Islet of Langerhans (tissue), 1 donor: ENCODE results near the gene DPH3.
"Not testable (repeated sequence)": the region's sequence is repeated elsewhere in the genome, so short reads cannot be mapped to it uniquely, and the experiment has no call there.

Source experiments
- FAIRE-seq: peaks from one replicate; lab custom pipeline; 2011; peaks lifted over from hg19 to GRCh38; lab: Jason Lieb, UNC

The DPH3 gene

GRCh38 chr3:16264708-16265454 lies at the start of gene DPH3, which contains the start of gene OXNAD1:
Gene DPH3 (minus strand): TSS chr3:16264943. CDS start chr3:16264876, 67 bp downstream.
Gene OXNAD1 (plus strand): TSS chr3:16265212. CDS start chr3:16270953, 5,741 bp downstream.
- FAIRE-seq: peak; percentile 92

GRCh38 chr3:16313886-16314645 lies 49.3 kb upstream of the DPH3 start:
- no peak for FAIRE-seq

- no peak for FAIRE-seq
These were observed 47.3 kb upstream of the DPH3 start for GRCh38 chr3:16311960-16312451.

- FAIRE-seq: not testable (repeated sequence)
These were observed 45.7 kb upstream of the DPH3 start for GRCh38 chr3:16310486-16310885.

GRCh38 chr3:16309558-16309957 lies 44.8 kb upstream of the DPH3 start:
- FAIRE-seq: no peak

- no peak for FAIRE-seq
These were observed 44.0 kb upstream of the DPH3 start for GRCh38 chr3:16308727-16309126.

- FAIRE-seq: no peak
These were observed 43.2 kb upstream of the DPH3 start for GRCh38 chr3:16307832-16308531.

- no peak for FAIRE-seq
These were observed 40.4 kb upstream of the DPH3 start for GRCh38 chr3:16305111-16305541.

GRCh38 chr3:16304061-16305010 lies 39.6 kb upstream of the DPH3 start:
- FAIRE-seq: no peak

- no peak for FAIRE-seq
These were observed 38.4 kb upstream of the DPH3 start for GRCh38 chr3:16303037-16303575.

GRCh38 chr3:16302082-16302631 lies 37.4 kb upstream of the DPH3 start:
- no peak for FAIRE-seq

GRCh38 chr3:16301507-16301906 lies 36.8 kb upstream of the DPH3 start:
- no peak for FAIRE-seq

GRCh38 chr3:16300881-16301359 lies 36.2 kb upstream of the DPH3 start:
- FAIRE-seq: no peak

GRCh38 chr3:16300307-16300706 lies 35.6 kb upstream of the DPH3 start:
- no peak for FAIRE-seq

GRCh38 chr3:16299746-16300145 lies 35.0 kb upstream of the DPH3 start:
- no peak for FAIRE-seq

GRCh38 chr3:16298891-16299290 lies 34.1 kb upstream of the DPH3 start:
- no peak for FAIRE-seq

GRCh38 chr3:16297997-16298885 lies 33.5 kb upstream of the DPH3 start:
- no peak for FAIRE-seq

- FAIRE-seq: no peak
These were observed 30.7 kb upstream of the DPH3 start for GRCh38 chr3:16295298-16295890.

- FAIRE-seq: no peak
These were observed 30.1 kb upstream of the DPH3 start for GRCh38 chr3:16294844-16295243.
